ENCODE results near the gene TM9SF4. TPM values are rescaled to one million over a fixed set of nuclear protein-coding genes. Genes with fewer than 3 reads are reported as not detected.
A peak's percentile ranks its signal among the peaks of the same experiment; 100 is the strongest.
"Not testable (repeated sequence)": the region's sequence is repeated elsewhere in the genome, so short reads cannot be mapped to it uniquely, and the experiment has no call there.

The TM9SF4 gene
- total RNA-seq, 2 donors from 2014 or later, result 77.2 to 84.8 TPM

DNA sequence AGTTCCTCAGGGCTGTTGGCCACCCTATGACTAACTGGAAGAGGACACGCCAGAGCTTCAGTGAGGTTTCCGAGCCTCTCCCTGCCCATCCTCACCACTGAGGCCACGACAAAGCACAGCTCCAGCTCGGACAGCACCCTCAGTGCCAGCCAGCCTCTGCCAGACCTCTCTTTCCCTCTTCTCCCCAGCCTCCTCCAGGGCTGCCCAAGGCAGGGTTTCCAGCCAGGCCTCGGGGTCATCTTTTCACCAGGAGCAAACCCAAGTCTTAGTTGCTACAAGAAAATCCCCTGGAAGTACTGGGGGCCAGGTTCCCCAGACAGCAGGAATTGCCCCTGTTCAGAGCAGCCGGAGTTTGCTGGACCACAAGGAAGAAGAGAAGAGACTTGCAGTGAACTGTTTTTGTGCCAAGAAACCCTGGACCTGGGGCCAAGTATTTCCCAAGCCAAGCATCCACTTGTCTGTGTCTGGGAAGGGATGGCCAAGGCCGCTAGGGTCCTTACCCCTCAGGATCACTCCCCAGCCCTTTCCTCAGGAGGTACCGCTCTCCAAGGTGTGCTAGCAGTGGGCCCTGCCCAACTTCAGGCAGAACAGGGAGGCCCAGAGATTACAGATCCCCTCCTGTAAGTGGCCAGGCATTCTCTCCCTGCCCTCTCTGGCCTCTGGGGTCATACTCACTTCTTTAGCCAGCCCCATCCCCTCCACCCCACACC lies 56.5 kb downstream of the TM9SF4 start:
- peaks cover 58% of the 10 kb centered on the region for H3K36me3 Mint-ChIP-seq (ENCODE audit: low read depth)
- peaks cover 7% of the 10 kb centered on the region for H3K4me1 Mint-ChIP-seq
- H3K9ac ChIP-seq (ENCODE audit: extremely low read depth, low read length, poor library complexity, severe bottlenecking), result no peak overlapping the region
- H3K36me3 ChIP-seq (ENCODE audit: control insufficient read depth, insufficient read depth, low read length), result peaks cover 36% of the 10 kb centered on the region
- no peaks in the 10 kb centered on the region for H3K4me1 ChIP-seq (ENCODE audit: control insufficient read depth, insufficient read depth, low read length)
- TF ChIP-seq, protein P1, sequence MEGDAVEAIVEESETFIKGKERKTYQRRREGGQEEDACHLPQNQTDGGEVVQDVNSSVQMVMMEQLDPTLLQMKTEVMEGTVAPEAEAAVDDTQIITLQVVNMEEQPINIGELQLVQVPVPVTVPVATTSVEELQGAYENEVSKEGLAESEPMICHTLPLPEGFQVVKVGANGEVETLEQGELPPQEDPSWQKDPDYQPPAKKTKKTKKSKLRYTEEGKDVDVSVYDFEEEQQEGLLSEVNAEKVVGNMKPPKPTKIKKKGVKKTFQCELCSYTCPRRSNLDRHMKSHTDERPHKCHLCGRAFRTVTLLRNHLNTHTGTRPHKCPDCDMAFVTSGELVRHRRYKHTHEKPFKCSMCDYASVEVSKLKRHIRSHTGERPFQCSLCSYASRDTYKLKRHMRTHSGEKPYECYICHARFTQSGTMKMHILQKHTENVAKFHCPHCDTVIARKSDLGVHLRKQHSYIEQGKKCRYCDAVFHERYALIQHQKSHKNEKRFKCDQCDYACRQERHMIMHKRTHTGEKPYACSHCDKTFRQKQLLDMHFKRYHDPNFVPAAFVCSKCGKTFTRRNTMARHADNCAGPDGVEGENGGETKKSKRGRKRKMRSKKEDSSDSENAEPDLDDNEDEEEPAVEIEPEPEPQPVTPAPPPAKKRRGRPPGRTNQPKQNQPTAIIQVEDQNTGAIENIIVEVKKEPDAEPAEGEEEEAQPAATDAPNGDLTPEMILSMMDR (conservative IDR thresholded peaks at IDR 0.05), result no peak
- DNase-seq, result no peak
- H3K4me3 Mint-ChIP-seq, result no peak overlapping the region
- H3K4me3 ChIP-seq (ENCODE audit: low read length), result no peak overlapping the region
- H3K27ac Mint-ChIP-seq, result no peak overlapping the region
- 91 to 92% methylated on average over 8 of the region's 8 CpGs for WGBS, 2 experiments (ENCODE audit: insufficient coverage in 1 of 2, insufficient read length in 1 of 2)
- no peak overlapping the region for H3K27ac ChIP-seq (ENCODE audit: low read depth, low read length)
- H3K9me3 ChIP-seq (ENCODE audit: control insufficient read depth, low read length), result no peaks in the 10 kb centered on the region
- H3K27me3 ChIP-seq (ENCODE audit: control insufficient read depth, insufficient read depth, low read length, poor library complexity, severe bottlenecking), result no peaks in the 10 kb centered on the region
- peaks cover 2% of the 10 kb centered on the region for H3K27me3 Mint-ChIP-seq (ENCODE audit: insufficient read depth)
- H3K9me3 Mint-ChIP-seq, result no peaks in the 10 kb centered on the region

DNA sequence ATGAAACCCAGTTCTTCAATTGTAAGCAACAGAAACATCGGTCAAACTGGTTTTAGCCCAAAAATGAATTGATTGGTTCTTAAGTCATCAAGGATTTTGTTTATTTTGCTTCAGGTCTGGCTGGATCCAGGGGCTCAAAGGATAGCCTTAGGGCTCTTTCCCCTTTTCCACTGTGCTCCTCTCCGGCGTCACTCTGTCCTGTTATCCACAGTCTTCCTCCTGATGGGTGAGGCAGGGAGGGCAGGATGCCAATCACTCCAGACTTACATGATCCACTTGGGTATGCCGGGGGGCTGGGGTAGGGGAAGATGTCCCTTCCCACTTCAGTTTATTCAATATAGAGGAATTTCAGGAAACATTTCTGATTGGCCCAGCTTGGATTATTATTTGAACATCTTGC lies 58.0 kb downstream of the TM9SF4 start:
- Mint-ChIP-seq H3K4me3 (no peak overlapping the region), H3K27ac (no peak overlapping the region), H3K27me3 (ENCODE audit: insufficient read depth) (peaks cover 4% of the 10 kb centered on the region), H3K9me3 (no peaks in the 10 kb centered on the region), H3K4me1 (peaks cover 7% of the 10 kb centered on the region), H3K36me3 (ENCODE audit: low read depth) (peaks cover 42% of the 10 kb centered on the region)
- Histone ChIP-seq H3K36me3 (ENCODE audit: control insufficient read depth, insufficient read depth, low read length) (peaks cover 20% of the 10 kb centered on the region), H3K27ac (ENCODE audit: low read depth, low read length) (no peak overlapping the region), H3K9me3 (ENCODE audit: control insufficient read depth, low read length) (no peaks in the 10 kb centered on the region), H3K9ac (ENCODE audit: extremely low read depth, low read length, poor library complexity, severe bottlenecking) (no peak overlapping the region), H3K4me1 (ENCODE audit: control insufficient read depth, insufficient read depth, low read length) (no peaks in the 10 kb centered on the region), H3K27me3 (ENCODE audit: control insufficient read depth, insufficient read depth, low read length, poor library complexity, severe bottlenecking) (no peaks in the 10 kb centered on the region), H3K4me3 (ENCODE audit: low read length) (no peak overlapping the region)
- 96 to 100% methylated on average over 1 to 4 of the region's 4 CpGs for WGBS, 2 experiments (ENCODE audit: insufficient coverage in 1 of 2, insufficient read length in 1 of 2)
- TF ChIP-seq, protein P1 (conservative IDR thresholded peaks at IDR 0.05), result no peak
- DNase-seq, result no peak

DNA sequence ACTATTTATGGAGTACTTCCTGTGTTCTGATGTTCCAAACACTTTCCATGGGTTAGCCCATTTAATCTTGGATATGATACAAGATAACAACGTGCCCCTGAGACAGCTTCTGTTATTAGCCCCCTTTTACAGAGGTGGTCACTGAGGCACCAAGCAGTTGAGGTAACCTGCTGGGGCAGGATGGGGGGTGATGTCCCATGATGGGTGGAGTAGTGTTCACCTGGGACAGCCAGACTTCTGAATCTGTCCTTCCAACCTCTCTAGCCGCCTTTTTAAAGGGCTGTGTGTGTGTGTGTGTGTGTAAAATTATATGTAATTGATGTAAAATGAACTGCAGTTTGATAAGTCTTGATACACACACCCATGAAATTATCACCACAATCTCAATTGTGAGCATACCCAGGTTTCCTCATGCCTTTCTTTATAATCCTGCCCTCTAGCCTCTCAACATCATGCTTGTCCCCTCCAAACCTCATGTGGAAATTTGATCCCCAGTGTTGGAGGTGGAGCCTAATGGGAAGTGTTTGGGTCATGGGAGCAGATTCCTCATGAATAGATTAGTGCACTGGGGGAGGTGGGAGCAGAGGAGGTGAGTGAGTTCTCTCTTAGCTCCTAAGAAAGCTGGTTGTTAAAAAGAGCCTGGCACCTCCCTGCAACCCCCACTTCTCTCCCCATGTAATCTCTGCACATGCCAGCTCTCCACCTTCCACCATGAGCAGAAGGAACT lies 58.8 kb downstream of the TM9SF4 start:
- Mint-ChIP-seq H3K36me3 (ENCODE audit: low read depth) (peaks cover 37% of the 10 kb centered on the region), H3K4me1 (peaks cover 7% of the 10 kb centered on the region), H3K27ac (peak overlapping the region; percentile 65), H3K27me3 (ENCODE audit: insufficient read depth) (peaks cover 4% of the 10 kb centered on the region), H3K4me3 (no peak overlapping the region), H3K9me3 (no peaks in the 10 kb centered on the region)
- Histone ChIP-seq H3K9me3 (ENCODE audit: control insufficient read depth, low read length) (no peaks in the 10 kb centered on the region), H3K36me3 (ENCODE audit: control insufficient read depth, insufficient read depth, low read length) (peaks cover 16% of the 10 kb centered on the region), H3K27ac (ENCODE audit: low read depth, low read length) (no peak overlapping the region), H3K4me3 (ENCODE audit: low read length) (no peak overlapping the region), H3K4me1 (ENCODE audit: control insufficient read depth, insufficient read depth, low read length) (no peaks in the 10 kb centered on the region), H3K27me3 (ENCODE audit: control insufficient read depth, insufficient read depth, low read length, poor library complexity, severe bottlenecking) (no peaks in the 10 kb centered on the region), H3K9ac (ENCODE audit: extremely low read depth, low read length, poor library complexity, severe bottlenecking) (no peak overlapping the region)
- 96% methylated on average over 2 of the region's 2 CpGs; no CpG with 5 or more reads in 1 of the 2 experiments for WGBS, 2 experiments (ENCODE audit: insufficient coverage in 1 of 2, insufficient read length in 1 of 2)
- DNase-seq, result peak; percentile 80
- TF ChIP-seq, protein P1 (conservative IDR thresholded peaks at IDR 0.05), result no peak

DNA sequence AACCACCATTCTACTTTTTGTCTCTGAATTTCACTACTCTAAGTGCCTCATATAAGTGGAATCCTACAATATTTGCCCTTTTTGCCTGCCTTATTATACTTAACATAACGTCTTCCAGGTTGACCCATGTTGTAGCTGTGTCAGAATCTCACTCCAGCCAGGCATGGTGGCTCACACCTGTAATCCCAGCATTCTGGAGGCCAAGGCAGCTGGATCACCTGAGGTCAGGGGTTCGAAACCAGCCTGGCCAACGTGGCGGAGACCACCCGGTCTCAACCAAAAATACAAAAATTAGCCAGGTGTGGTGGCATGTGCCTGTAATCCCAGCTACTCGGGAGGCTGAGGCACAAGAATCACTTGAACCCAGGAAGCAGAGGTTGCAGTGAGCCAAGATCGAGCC lies 68.2 kb downstream of the TM9SF4 start:
- H3K27me3 ChIP-seq (ENCODE audit: control insufficient read depth, insufficient read depth, low read length, poor library complexity, severe bottlenecking); H3K36me3 ChIP-seq (ENCODE audit: control insufficient read depth, insufficient read depth, low read length); H3K4me1 Mint-ChIP-seq; H3K36me3 Mint-ChIP-seq (ENCODE audit: low read depth); DNase-seq; H3K4me3 ChIP-seq (ENCODE audit: low read length); H3K9ac ChIP-seq (ENCODE audit: extremely low read depth, low read length, poor library complexity, severe bottlenecking); H3K27me3 Mint-ChIP-seq (ENCODE audit: insufficient read depth); H3K9me3 ChIP-seq (ENCODE audit: control insufficient read depth, low read length); H3K4me3 Mint-ChIP-seq; H3K27ac Mint-ChIP-seq; H3K27ac ChIP-seq (ENCODE audit: low read depth, low read length); H3K4me1 ChIP-seq (ENCODE audit: control insufficient read depth, insufficient read depth, low read length): not testable (repeated sequence)
- H3K9me3 Mint-ChIP-seq, result peaks cover 21% of the 10 kb centered on the region
- 94 to 98% methylated on average over 5 to 7 of the region's 7 CpGs for WGBS, 2 experiments (ENCODE audit: insufficient coverage in 1 of 2, insufficient read length in 1 of 2)

Measured in endodermal cell (in vitro differentiated cells).